Activated T-cell treated with anti-CD3 and anti-CD28 coated beads, Interleukin-2, amount 50 U/mL, for 4 hours (primary cell): ENCODE measurements around the gene CRHR1. TPM values are rescaled to one million over a fixed set of nuclear protein-coding genes. Genes with fewer than 3 reads are reported as not detected.

Experiments
- ATAC-seq, 2 donors: fragments of 200-7000 bp; cut with Tn5 transposase; one replicate each; pipeline ENCODE4 v1.10.0; 2021
- DNase-seq: peaks from one replicate; pipeline ENCODE4 v3.0.0-alpha.2; 2020
- H3K27me3 Mint-ChIP-seq: one replicate; pipeline ENCODE4 v1.8.0; 2021; ENCODE audit warnings: low read depth, mixed read lengths
- H3K36me3 Mint-ChIP-seq: one replicate; pipeline ENCODE4 v1.8.0; 2022; ENCODE audit warnings: mixed read lengths; ENCODE audit not compliant: insufficient read depth
- H3K4me1 Mint-ChIP-seq: one replicate; pipeline ENCODE4 v1.8.0; 2021; ENCODE audit warnings: low read depth, mixed read lengths
- H3K4me3 Mint-ChIP-seq: one replicate; pipeline ENCODE4 v1.8.0; 2021; ENCODE audit warnings: mild to moderate bottlenecking, moderate library complexity, mixed read lengths
- H3K9me3 Mint-ChIP-seq: one replicate; pipeline ENCODE4 v1.8.0; 2021; ENCODE audit warnings: mixed read lengths
- total RNA-seq, 3 donors: library from RNA; stranded (reverse); gene quantifications; one replicate each; pipeline ENCODE4 v1.2.1, GENCODE V29; 2021

The CRHR1 gene
- total RNA-seq, 3 donors from 2014 or later = not detected

DNA sequence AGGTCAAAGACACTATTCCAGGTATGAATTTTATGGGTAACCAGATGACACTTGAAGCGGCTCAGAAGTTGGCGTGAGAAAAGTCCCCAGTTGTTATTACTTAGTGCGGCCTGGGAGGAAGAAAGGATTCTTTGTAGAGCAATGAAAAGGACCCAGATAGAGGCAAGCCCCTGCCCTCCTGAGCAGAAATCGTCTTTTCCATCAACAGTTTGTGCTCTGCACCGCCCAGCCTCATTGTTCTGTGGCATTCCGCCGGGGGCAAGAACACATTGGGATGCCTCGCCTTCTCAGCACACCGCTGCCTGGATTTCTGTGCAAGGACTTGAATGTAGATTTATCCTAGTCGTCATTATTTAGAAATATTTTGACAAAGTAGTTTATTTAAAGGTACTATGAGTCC, 32.7 kb upstream of the CRHR1 start:
- H3K36me3 Mint-ChIP-seq = no peaks in the 10 kb centered on the region
- H3K27me3 Mint-ChIP-seq = peaks cover 36% of the 10 kb centered on the region
- no peaks in the 10 kb centered on the region for H3K4me1 Mint-ChIP-seq
- no peaks in the 10 kb centered on the region for H3K9me3 Mint-ChIP-seq
- no peak overlapping the region for H3K4me3 Mint-ChIP-seq
- no peak for ATAC-seq
- no peak for DNase-seq

DNA sequence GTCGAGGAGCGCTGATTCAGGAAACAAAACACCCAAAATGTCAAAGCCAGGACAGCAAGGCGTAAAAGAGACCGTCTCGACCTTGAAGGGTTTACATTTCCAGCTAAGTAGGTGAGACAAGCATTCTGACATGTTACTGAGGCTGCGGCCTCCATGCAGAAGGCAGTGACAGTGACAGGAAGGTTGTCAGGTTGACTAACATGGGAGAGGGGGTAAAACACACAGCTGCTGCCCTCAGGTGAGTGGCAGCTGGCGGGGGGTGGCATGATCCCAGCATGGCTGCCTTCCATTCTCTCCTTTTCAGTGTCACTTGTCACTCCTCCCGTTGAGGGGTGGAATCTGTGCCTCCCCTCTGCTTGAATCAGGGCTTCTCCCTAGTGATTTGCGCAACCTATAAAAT, 31.9 kb upstream of the CRHR1 start:
- Mint-ChIP-seq H3K9me3 (no peaks in the 10 kb centered on the region), H3K4me3 (no peak overlapping the region), H3K36me3 (no peaks in the 10 kb centered on the region), H3K27me3 (peaks cover 36% of the 10 kb centered on the region), H3K4me1 (no peaks in the 10 kb centered on the region)
- ATAC-seq (no peak), DNase-seq (no peak)

DNA sequence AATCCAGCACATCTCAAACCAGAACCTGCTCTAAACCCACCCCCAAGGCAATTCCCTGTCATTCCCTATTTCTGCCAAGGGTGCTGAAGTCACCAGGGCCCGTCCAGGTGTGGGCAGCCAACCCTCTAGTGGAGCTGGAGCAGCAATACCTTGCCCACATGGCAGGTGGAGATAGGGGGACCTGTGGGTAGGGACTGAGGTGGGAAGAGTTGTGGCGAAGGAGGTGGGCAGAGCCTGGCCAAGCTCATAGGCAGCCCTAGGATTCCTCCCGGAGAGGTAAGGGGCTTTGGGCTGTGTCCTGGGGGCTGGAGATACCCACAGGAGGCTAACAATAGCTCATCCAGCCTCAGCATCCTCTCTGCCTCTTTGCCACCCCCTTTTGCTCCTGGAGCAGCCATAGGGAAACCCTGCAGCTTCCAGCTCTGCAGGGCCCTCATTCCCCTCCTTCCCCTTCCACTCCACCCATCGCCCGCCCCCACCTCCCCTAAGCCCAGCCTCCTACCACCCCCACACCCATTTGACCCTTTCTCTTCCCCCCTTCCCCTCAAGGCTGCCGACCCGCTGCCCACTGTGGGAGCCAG, 30.4 kb upstream of the CRHR1 start:
- H3K36me3 Mint-ChIP-seq = no peaks in the 10 kb centered on the region
- no peaks in the 10 kb centered on the region for H3K4me1 Mint-ChIP-seq
- H3K27me3 Mint-ChIP-seq = peaks cover 42% of the 10 kb centered on the region
- no peaks in the 10 kb centered on the region for H3K9me3 Mint-ChIP-seq
- ATAC-seq = no peak
- H3K4me3 Mint-ChIP-seq = no peak overlapping the region
- DNase-seq = no peak

DNA sequence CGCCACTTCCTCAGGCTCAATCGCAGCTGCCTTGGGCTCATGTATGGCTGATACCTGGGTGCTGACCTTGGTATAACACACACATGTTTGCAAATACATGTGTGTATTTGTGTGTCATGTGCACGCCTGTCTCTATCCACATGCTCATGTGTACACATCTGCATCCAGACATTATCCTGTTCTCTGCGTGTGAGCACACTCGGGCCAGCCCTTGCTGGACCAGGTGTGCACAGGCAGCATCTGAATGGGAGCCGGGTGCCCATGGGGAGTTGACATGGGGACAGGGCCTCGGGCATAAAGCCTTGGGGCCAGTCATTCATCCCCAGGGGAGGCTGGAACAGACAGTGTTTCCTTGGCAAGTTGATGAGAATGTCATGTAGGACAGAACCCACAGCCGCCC, 29.1 kb upstream of the CRHR1 start:
- no peaks in the 10 kb centered on the region for H3K4me1 Mint-ChIP-seq
- peaks cover 37% of the 10 kb centered on the region for H3K27me3 Mint-ChIP-seq

DNA sequence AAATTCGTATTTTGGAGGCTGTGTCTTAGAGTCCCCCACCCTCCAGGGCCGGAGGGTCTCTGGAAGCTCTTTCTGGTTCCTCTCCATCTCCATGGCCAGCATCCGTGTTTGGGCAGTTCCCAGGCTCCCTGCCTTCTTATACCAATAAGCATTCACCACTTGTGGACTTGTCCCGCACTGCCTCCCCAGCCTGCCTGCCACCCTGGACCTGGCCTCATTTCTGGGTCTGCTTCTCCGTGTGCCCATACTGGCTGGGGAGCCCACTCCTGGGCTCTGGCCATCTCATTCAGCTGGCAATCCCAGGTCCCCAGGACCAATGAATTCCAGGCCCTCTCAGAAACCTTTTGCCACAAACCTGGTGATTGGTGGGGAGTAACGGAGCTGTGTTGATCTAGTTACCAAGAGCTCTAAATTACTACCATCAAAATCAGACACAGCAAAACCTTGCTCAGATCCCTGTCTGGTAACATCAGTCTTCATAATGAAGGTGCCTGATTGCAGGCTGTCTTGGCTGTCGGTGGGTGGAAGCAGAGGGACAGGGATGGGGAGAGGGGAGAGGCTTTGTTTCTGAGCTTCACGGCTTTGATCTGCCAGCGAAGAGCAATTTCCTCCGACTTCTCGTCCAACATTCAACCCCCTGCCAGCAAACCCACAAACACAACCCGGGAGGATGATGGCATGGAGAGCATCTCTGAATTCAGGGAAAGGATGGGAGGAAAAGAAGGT, 27.7 kb upstream of the CRHR1 start:
- Mint-ChIP-seq H3K4me3 (no peak overlapping the region), H3K4me1 (no peaks in the 10 kb centered on the region), H3K27me3 (peaks cover 28% of the 10 kb centered on the region), H3K36me3 (no peaks in the 10 kb centered on the region), H3K9me3 (no peaks in the 10 kb centered on the region)
- DNase-seq (no peak), ATAC-seq (no peak)

More for the DNA sequence above, 29.1 kb upstream of the CRHR1 start:
- Mint-ChIP-seq H3K4me3 (no peak overlapping the region), H3K36me3 (no peaks in the 10 kb centered on the region), H3K9me3 (no peaks in the 10 kb centered on the region)
- DNase-seq (no peak), ATAC-seq (no peak)

DNA sequence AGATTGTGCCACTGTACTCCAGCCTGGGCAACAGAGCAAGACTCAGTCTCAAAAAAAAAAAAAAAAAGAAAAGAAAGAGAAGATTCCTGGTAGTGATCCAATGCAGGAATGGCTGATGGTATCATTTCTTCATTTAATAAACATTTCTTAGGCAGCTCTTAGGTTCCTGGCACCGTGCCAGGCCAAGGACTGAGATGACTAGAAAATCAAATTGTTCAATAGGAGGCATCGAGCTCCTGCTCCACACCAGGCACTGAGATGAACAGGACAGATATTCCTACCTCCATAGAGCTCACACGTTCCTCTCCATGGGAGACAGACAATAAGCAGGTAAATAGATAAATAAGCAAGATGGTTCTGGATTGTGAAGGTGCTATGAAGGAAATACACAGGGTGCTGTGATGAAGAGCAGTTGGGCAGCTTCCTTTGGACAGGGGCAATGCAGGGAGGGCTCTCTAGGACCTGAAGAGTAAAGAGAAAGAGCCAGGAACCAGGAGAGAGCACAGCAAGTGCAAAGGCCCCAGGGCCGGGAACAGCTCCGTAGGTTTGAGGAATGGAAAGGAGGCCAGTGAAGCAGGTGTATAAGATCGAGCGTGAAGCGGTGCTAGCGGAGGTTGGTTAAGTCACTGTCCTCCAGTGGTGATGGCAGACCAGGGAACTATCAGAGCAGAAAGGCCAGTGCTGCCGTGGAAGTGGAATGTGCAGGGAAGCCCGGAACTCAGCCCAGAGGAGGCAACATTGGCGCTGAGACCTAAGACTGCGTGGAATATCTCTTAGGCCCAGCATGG, 26.5 kb upstream of the CRHR1 start:
- Mint-ChIP-seq H3K27me3 (peaks cover 20% of the 10 kb centered on the region), H3K4me3 (no peak overlapping the region), H3K36me3 (no peaks in the 10 kb centered on the region), H3K9me3 (no peaks in the 10 kb centered on the region), H3K4me1 (no peaks in the 10 kb centered on the region)
- ATAC-seq (no peak), DNase-seq (no peak)

DNA sequence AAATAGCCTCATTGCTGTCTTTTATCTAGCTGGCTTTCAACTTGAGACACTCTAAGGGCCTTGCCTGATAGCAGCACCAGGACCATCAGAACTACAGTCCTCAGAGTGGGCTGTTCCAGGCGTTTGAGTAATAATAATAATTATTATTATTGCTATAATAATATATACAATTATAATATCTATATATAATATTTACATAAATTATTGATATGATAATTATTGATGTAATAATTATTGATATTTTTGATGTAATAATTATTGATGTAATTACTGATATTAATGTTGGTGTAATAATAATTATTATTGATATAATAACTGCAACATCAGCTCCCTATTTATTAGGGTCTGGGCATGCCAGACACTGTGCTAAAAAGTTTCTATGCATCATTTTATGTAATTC, 25.6 kb upstream of the CRHR1 start:
- no peaks in the 10 kb centered on the region for H3K4me1 Mint-ChIP-seq
- H3K27me3 Mint-ChIP-seq = peaks cover 24% of the 10 kb centered on the region
- ATAC-seq (no peak), DNase-seq (no peak)
- H3K9me3 Mint-ChIP-seq = no peaks in the 10 kb centered on the region
- H3K36me3 Mint-ChIP-seq = no peaks in the 10 kb centered on the region
- no peak overlapping the region for H3K4me3 Mint-ChIP-seq

DNA sequence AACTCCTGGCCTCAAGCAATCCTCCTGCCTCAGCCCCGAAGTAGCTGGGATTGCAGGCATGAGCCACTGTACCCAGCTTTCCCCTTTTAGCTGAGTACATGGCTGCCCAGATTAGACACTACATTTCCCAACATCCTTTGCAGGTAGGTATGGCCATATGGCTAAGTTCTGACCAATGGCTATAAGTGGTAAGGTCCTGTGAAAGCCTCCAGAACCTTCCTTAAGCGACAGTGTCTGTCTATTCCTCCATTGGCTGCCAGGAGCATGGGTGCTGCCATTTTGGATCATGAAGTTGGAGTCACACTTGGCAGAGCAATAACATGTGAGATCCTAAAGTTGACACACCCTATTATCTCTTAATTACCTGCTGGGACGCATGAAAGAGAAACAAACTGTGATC, 24.4 kb upstream of the CRHR1 start:
- H3K4me1 Mint-ChIP-seq = no peaks in the 10 kb centered on the region
- no peak for DNase-seq
- no peak for ATAC-seq
- no peaks in the 10 kb centered on the region for H3K9me3 Mint-ChIP-seq
- no peaks in the 10 kb centered on the region for H3K36me3 Mint-ChIP-seq
- H3K4me3 Mint-ChIP-seq = no peak overlapping the region
- peaks cover 25% of the 10 kb centered on the region for H3K27me3 Mint-ChIP-seq

DNA sequence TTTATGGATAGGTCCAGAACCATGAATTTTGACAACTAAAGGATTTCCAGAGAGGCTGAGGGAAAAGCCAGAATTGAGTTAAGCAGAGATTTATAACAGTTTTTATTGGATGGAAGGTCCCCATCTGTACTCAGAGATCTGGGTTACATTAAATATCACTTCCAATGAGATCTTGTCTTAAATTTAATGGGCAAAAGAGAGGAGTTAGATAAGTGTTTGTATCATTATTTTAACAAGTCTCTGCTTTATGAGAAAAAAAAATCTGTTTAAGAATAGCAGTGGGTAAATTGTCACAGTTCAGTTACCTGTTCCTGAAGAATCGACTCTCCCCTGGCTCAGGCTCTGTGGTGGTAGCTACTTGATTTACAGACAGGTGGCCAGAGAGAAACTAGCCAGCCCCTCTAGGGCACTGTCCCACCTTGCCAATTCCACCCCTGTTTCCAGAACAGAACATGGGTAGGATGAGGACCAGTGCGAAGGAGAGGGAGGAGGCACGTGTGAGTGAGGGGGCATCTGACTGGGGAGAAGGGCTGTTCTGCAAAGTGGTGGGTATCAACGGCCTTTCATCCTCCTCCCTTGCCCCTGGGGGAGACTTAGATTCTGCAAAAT, 22.1 kb upstream of the CRHR1 start:
- DNase-seq = no peak
- Mint-ChIP-seq H3K9me3 (no peaks in the 10 kb centered on the region), H3K4me3 (no peak overlapping the region), H3K4me1 (no peaks in the 10 kb centered on the region), H3K27me3 (peaks cover 16% of the 10 kb centered on the region), H3K36me3 (no peaks in the 10 kb centered on the region)
- no peak for ATAC-seq

DNA sequence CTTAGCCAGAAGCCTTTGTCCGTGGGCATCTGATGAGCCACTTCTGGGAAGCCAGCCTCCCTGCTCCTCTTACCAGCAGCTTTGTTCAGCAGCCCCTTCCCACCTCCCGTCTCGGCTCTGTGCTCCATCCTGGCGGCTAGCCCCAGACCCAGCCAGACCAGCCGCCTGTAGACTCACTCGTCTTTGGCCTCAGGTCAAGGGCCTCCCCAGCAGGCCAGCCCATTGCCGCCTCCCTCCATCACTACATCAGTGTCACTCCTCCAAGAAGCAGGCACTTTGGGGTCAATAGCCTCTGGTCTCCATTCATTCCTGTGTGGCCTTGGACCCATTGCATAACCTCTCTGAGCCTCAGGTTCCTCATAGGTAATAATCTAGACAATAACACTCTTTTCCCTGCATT, 20.9 kb upstream of the CRHR1 start:
- ATAC-seq = no peak
- no peak overlapping the region for H3K4me3 Mint-ChIP-seq
- H3K4me1 Mint-ChIP-seq = no peaks in the 10 kb centered on the region
- no peaks in the 10 kb centered on the region for H3K9me3 Mint-ChIP-seq
- no peak for DNase-seq
- H3K36me3 Mint-ChIP-seq = no peaks in the 10 kb centered on the region
- peaks cover 16% of the 10 kb centered on the region for H3K27me3 Mint-ChIP-seq

DNA sequence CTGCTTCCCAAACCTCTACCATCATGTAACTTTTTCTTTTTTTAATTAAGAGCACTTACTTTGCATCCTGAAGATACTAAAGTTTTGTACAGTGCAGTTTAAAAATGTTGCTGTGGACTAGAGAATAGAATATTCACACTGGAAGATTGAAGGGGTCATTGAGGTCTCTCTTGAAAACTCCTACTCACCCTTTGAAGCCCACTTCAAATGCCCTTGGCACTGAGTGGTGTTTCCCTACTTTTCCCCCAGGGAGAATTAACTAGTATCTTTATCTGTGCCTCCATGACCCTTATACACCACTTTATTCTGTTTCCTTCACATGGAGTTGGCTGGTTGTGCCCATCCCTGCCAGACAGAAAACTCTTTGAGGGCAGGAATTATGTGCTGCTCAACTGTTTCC, 19.6 kb upstream of the CRHR1 start:
- peaks cover 21% of the 10 kb centered on the region for H3K27me3 Mint-ChIP-seq

DNA sequence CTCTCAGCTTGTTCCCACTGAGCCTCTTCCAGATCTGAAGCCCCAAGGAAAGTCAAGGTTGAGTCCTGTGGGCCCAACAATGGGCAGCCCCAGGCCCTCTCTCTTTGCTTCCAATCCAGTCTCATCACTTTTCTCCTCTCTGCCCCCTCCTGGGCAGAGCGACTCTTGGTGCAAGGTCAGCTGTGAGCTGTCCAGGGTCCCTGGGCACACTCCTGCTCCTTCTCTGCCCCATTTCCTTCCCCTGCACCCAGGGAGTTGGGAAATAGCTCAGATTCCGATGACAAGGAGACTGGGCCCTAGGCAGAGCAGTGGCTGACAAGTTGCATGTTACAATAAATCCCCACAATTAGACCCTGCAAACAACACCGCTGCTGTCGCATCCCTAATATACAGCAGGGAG, 16.1 kb upstream of the CRHR1 start:
- DNase-seq (no peak), ATAC-seq (no peak)
- Mint-ChIP-seq H3K4me1 (no peaks in the 10 kb centered on the region), H3K27me3 (peaks cover 40% of the 10 kb centered on the region), H3K36me3 (no peaks in the 10 kb centered on the region), H3K9me3 (no peaks in the 10 kb centered on the region), H3K4me3 (no peak overlapping the region)

More for the DNA sequence above, 19.6 kb upstream of the CRHR1 start:
- Mint-ChIP-seq H3K4me1 (no peaks in the 10 kb centered on the region), H3K36me3 (no peaks in the 10 kb centered on the region), H3K4me3 (no peak overlapping the region), H3K9me3 (no peaks in the 10 kb centered on the region)
- DNase-seq = no peak
- no peak for ATAC-seq

DNA sequence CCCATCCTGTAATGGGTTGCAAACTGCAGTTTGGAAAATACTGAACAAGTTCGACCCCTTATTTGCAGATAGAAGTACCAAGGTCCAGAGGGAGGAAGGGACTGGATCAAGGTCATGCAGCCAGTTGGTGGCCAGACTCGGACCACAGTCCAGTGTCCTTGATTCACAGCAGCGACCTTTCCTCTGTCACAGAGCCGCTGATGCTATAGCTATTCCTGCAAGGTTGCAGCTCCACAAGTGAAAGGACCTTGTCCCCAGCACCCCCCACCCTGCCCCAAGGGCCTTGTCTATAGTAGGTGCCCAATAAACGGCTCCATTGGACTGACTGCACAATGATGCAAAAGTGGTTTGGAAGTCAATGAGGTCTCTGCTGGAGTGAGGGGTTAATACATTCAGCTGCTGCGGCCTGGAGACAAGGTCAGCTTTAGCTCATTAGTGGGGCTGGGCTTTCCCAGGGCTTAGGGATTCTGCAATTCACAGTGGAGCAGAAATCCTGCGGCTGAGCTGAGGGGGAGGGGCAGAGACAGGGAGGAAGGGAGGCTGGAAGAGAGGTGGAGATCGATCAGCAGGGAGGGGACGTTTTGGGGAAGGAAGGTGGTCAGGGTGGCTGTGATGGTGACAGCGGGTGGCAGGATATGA, 13.4 kb upstream of the CRHR1 start:
- ATAC-seq (no peak), DNase-seq (no peak)
- Mint-ChIP-seq H3K27me3 (peaks cover 30% of the 10 kb centered on the region), H3K4me1 (no peaks in the 10 kb centered on the region), H3K9me3 (no peaks in the 10 kb centered on the region), H3K36me3 (no peaks in the 10 kb centered on the region), H3K4me3 (no peak overlapping the region)

DNA sequence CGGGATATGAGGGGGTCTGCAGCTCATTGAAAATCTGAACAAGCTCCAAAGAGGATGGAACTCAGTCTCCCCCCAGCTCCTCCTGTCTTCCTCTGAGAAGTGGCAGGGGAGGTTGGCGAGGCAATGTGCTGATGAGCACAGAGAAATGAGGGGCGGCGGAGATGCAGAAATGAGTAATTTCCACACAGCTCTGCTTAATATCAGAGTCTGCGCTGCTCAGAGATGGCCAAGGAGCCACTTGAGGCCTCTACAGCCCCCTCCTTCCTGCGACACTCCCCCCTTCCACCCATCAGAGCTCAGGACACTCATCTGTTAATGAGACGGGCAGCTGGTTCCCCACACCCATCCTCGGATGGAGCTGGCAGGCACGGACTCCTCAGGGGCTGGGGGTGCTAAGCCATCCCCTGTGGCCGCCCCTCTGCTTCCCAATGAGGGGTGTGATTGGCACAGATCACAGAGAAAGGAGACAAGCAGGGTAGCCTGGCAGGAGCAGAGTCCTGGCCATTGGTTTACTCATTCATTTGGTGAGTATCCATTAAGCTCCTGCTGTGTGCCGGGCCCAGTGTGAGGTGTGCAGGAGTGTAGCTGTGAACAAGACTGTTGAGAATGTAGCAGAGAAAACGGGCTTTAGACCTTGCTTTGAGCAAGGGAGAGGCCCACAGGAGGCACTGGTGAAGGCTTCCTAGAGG, 12.7 kb upstream of the CRHR1 start:
- Mint-ChIP-seq H3K4me3 (no peak overlapping the region), H3K36me3 (no peaks in the 10 kb centered on the region), H3K4me1 (no peaks in the 10 kb centered on the region), H3K9me3 (no peaks in the 10 kb centered on the region), H3K27me3 (peaks cover 33% of the 10 kb centered on the region)
- no peak for DNase-seq
- no peak for ATAC-seq
